Keratinocyte (primary cell): ENCODE measurements around the gene POLK. TPM values are rescaled to one million over a fixed set of nuclear protein-coding genes. Genes with fewer than 3 reads are reported as not detected.

Source experiments
- DNase-seq: peaks from one replicate; pipeline ENCODE4 v3.0.0-alpha.2; 2011; ENCODE audit warnings: low read depth, missing footprints, low spot score
- FAIRE-seq: peaks from 2 replicates; lab custom pipeline; 2011; peaks lifted over from hg19 to GRCh38; lab: Jason Lieb, UNC
- H2AFZ ChIP-seq: 2 replicates; pipeline ENCODE4 v1.6.0; 2012; ENCODE audit warnings: low read length, control low read depth, inconsistent platforms; ENCODE audit not compliant: control insufficient read depth
- H3K27ac ChIP-seq: 2 replicates; pipeline ENCODE4 v1.5.1; 2011; ENCODE audit warnings: low read length; ENCODE audit not compliant: control insufficient read depth, insufficient read depth
- H3K27me3 ChIP-seq: 3 replicates; pipeline ENCODE4 v1.6.0; 2011; ENCODE audit warnings: low read length; ENCODE audit not compliant: control insufficient read depth, insufficient read depth; ENCODE audit errors: extremely low read depth
- H3K36me3 ChIP-seq, 2 experiments: 2 replicates in 1 of 2; 3 replicates in 1 of 2; pipeline ENCODE4 v1.5.1; 2011; ENCODE audit warnings: low read length in 2 of 2, mild to moderate bottlenecking in 1 of 2; ENCODE audit not compliant: control insufficient read depth in 2 of 2, insufficient read depth in 2 of 2; ENCODE audit errors: extremely low read depth in 1 of 2
- H3K4me1 ChIP-seq: 3 replicates; pipeline ENCODE4 v1.5.1; 2011; ENCODE audit warnings: low read length; ENCODE audit not compliant: control insufficient read depth, insufficient read depth; ENCODE audit errors: extremely low read depth
- H3K4me2 ChIP-seq: 3 replicates; pipeline ENCODE4 v1.6.0; 2011; ENCODE audit warnings: low read depth, low read length; ENCODE audit not compliant: control insufficient read depth, insufficient read depth; ENCODE audit errors: extremely low read depth
- H3K4me3 ChIP-seq, 3 experiments: fragments of 200-600 bp in 1 of 3; sonication (generic) in 1 of 3; 2 replicates in 2 of 3; 3 replicates in 1 of 3; pipeline ENCODE4 v1.5.1; 2011 to 2016; ENCODE audit warnings: low read length in 3 of 3, mild to moderate bottlenecking in 3 of 3, control low read depth in 2 of 3, inconsistent platforms in 1 of 3, low read depth in 1 of 3, mixed read lengths in 1 of 3, mixed run types in 1 of 3, moderate library complexity in 1 of 3; ENCODE audit not compliant: control insufficient read depth in 2 of 3, insufficient read depth in 2 of 3; ENCODE audit errors: extremely low read depth in 1 of 3
- H3K79me2 ChIP-seq: 2 replicates; pipeline ENCODE4 v1.6.0; 2012; ENCODE audit warnings: low read length; ENCODE audit not compliant: control insufficient read depth, insufficient read depth
- H3K9ac ChIP-seq: 3 replicates; pipeline ENCODE4 v1.6.0; 2011; ENCODE audit warnings: low read length; ENCODE audit not compliant: control insufficient read depth, insufficient read depth; ENCODE audit errors: extremely low read depth
- H3K9me1 ChIP-seq: 3 replicates; pipeline ENCODE4 v1.6.0; 2011; ENCODE audit warnings: low read length; ENCODE audit not compliant: control insufficient read depth, insufficient read depth; ENCODE audit errors: extremely low read depth
- H3K9me3 ChIP-seq: 2 replicates; pipeline ENCODE4 v1.5.1; 2012; ENCODE audit warnings: low read depth, low read length; ENCODE audit not compliant: control insufficient read depth
- H4K20me1 ChIP-seq: 3 replicates; pipeline ENCODE4 v1.6.0; 2011; ENCODE audit warnings: low read length; ENCODE audit not compliant: control insufficient read depth, insufficient read depth; ENCODE audit errors: extremely low read depth
- EZH2 ChIP-seq: IDR thresholded peaks from one replicate; pipeline ENCODE4 v1.6.1; 2012; ENCODE audit warnings: inconsistent platforms, mild to moderate bottlenecking, low read length, moderate library complexity
- dilution Hi-C: fragments of 300-500 bp; cut with MboI; formaldehyde crosslinking; loops from one replicate; pipeline ENCODE4 v1.7.0; 2020; ENCODE audit warnings: low sequenced_read_pairs; ENCODE audit not compliant: extremely low pct_ligation_motif_present
- polyA plus RNA-seq, 5 experiments: library from polyadenylated mRNA; depleted of rRNA in 3 of 5; stranded (reverse) in 3 of 5; stranded (forward) in 1 of 5; unstranded in 1 of 5; fragments of >200 nt; gene quantifications; 1 replicate in 1 of 5; 2 replicates in 3 of 5; 3 replicates in 1 of 5; pipeline versions ENCODE4 v1.2.1 to v1.2.3, GENCODE V29; 2011 to 2012; ENCODE audit warnings: missing spikeins in 2 of 5, low read depth in 1 of 5, low replicate concordance in 1 of 5
- TF ChIP-seq, protein P1 (sequence below), 3 experiments: IDR thresholded peaks in 1 of 3; conservative IDR thresholded peaks in 1 of 3; optimal IDR thresholded peaks in 1 of 3; 2 replicates in 2 of 3; 3 replicates in 1 of 3; pipeline versions ENCODE3 to v1.5.1; 2011; ENCODE audit warnings: low read length in 3 of 3, mild to moderate bottlenecking in 3 of 3, moderate library complexity in 2 of 3, control low read depth in 1 of 3, inconsistent platforms in 1 of 3; ENCODE audit not compliant: insufficient read depth in 2 of 3; ENCODE audit errors: extremely low read depth in 1 of 3

POLK gene
- polyA plus RNA-seq, 1 donor (not counting 4 experiments of a cell fraction or from before 2014, with no cell fraction given), result 25.8 TPM

DNA sequence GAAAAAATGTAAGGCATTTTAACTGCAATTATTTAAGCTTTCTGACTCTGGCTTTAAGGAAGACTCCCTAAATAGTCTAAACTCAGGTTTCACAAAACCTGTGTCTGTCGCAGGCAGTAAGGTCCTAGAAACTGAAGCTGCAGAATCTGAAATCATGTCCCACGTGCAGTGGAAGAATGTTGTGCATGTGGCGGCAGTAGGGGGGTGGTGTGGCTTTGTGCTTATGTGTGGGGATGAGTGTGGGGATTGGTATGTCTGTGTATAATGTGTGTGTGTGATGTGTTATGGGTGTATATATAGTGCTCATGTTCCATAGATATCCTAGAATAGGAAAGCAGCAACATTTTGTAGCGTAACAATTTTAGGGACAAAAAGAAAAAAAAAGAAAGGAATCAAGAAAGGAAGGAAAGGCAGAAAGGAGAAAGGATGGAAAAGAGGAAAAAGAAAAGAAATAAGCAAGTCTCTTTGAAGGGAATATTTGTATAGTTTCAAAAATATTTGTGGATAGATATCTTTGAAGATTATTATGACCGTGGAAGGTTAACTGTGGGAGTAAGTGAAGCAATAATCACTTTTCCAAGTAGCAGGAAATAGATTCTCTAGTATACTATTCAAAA is 106.2 kb downstream of the POLK start:
- Histone ChIP-seq H3K9me1 (no peaks in the 10 kb centered on the region), H3K36me3 (no peaks in the 10 kb centered on the region), H3K4me3 (no peak overlapping the region), H3K27me3 (no peaks in the 10 kb centered on the region), H3K27ac (no peak overlapping the region), H3K9me3 (no peaks in the 10 kb centered on the region), H3K79me2 (no peaks in the 10 kb centered on the region), H2AFZ (no peak overlapping the region), H3K4me1 (peaks cover 37% of the 10 kb centered on the region), H3K9ac (no peak overlapping the region), H3K4me2 (no peak overlapping the region), H4K20me1 (no peaks in the 10 kb centered on the region)
- FAIRE-seq (no peak), DNase-seq (no peak)
- dilution Hi-C loops, result no loop called here
- TF ChIP-seq EZH2, result no peak
- TF ChIP-seq, protein P1, sequence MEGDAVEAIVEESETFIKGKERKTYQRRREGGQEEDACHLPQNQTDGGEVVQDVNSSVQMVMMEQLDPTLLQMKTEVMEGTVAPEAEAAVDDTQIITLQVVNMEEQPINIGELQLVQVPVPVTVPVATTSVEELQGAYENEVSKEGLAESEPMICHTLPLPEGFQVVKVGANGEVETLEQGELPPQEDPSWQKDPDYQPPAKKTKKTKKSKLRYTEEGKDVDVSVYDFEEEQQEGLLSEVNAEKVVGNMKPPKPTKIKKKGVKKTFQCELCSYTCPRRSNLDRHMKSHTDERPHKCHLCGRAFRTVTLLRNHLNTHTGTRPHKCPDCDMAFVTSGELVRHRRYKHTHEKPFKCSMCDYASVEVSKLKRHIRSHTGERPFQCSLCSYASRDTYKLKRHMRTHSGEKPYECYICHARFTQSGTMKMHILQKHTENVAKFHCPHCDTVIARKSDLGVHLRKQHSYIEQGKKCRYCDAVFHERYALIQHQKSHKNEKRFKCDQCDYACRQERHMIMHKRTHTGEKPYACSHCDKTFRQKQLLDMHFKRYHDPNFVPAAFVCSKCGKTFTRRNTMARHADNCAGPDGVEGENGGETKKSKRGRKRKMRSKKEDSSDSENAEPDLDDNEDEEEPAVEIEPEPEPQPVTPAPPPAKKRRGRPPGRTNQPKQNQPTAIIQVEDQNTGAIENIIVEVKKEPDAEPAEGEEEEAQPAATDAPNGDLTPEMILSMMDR (optimal IDR thresholded peaks at IDR 0.05 in 1 of 3, IDR thresholded peaks at IDR 0.05 in 1 of 3, conservative IDR thresholded peaks at IDR 0.05 in 1 of 3; ENCODE audit: extremely low read depth in 1 of 3, insufficient read depth in 2 of 3, low read length in 3 of 3), result no peak

DNA sequence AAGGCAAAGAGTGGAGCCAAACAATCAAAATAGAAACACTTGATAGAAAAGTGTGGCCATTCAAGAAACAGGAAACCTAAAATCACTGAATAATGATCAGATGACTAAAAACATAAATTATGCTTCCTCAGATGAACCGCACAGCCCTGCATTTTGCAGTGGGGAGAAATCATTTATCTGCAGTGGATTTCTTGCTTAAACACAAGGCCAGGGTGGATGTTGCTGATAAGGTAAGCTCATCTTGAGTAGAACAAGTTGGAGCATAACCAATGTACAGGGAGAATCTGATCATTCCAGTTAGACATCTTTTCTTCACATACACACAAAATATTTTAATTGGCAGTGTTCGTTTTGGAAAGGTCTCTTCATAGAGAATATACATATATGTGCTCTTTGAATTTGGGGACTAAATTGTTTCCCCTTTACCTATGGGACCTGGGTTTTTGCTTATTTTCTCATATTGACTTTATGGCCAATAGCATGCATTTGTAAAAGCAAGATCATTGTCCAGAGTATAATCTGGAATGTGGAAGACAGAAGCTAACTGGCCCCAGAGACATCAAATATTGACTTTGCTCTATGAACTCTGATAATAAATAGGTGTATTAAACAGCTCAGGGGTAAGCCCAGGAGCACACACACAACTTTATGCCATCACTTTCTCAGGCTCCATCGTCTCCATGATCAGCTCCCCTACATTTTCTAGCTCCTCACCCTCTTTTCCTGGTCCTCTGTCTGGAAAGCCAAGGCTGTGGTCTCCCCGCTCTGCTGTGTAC is 108.7 kb downstream of the POLK start:
- Histone ChIP-seq H3K9ac (no peak overlapping the region), H3K9me3 (no peaks in the 10 kb centered on the region), H3K36me3 (no peaks in the 10 kb centered on the region), H3K27ac (no peak overlapping the region), H3K79me2 (no peaks in the 10 kb centered on the region), H3K27me3 (no peaks in the 10 kb centered on the region), H3K9me1 (no peaks in the 10 kb centered on the region), H3K4me2 (peak overlapping the region; percentile 27), H3K4me3 (no peak overlapping the region), H4K20me1 (no peaks in the 10 kb centered on the region), H2AFZ (peak overlapping the region; percentile 32), H3K4me1 (peaks cover 51% of the 10 kb centered on the region)
- TF ChIP-seq, protein P1 (optimal IDR thresholded peaks at IDR 0.05 in 1 of 3, IDR thresholded peaks at IDR 0.05 in 1 of 3, conservative IDR thresholded peaks at IDR 0.05 in 1 of 3; ENCODE audit: extremely low read depth in 1 of 3, insufficient read depth in 2 of 3, low read length in 3 of 3), result no peak
- no peak for TF ChIP-seq EZH2
- DNase-seq (no peak), FAIRE-seq (peak; percentile 81)
- dilution Hi-C loops, result no loop called here
